GM18507 (cell line): ENCODE measurements around the gene KCNQ1.

Experiments
- DNase-seq: peaks from one replicate; pipeline ENCODE4 v3.0.0; 2011; ENCODE audit warnings: low read depth; ENCODE audit not compliant: insufficient read length; ENCODE audit errors: extremely low spot score
- FAIRE-seq: peaks from 2 replicates; lab custom pipeline; 2011; peaks lifted over from hg19 to GRCh38; lab: Jason Lieb, UNC

Gene KCNQ1

DNA sequence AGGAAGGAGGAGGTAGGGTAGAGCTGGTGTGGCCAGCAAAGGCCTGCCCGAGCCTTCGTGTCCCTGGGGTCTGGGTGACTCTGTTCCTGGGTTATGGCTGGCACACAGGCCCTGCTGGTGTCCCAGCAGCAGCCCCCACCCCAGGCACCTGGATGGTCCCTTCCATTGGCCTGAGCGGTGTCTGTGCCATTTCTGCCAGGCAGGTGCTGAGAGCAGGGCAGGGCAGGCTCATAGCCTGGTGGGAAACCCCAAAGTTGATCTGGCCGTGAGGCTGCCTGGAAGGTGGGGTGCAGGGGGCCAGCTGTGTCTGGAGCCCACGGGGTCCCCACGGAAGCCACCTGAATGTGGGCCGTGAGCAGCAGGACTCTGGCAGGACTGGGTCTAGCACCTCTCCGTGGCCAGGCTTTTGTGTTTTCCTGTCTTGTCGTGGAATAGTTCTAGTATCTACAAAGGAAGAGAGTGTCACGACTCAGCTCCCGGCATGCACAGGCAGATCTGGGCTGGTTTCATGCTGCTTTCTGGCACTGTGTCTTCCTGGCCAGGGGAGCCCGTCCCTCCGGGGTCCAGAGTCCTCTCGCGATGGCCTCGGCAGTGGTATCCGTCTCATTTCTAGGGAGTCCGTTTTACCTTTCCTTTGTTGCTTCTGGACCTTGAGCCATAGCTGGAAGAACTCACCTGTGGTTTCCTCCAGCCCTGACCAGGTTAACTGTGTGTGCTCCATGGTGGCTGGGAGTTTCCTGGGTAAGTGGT lies 83.7 kb downstream of the KCNQ1 start:
- no peak for DNase-seq
- no peak for FAIRE-seq

- DNase-seq (no peak), FAIRE-seq (no peak)
These were observed 84.4 kb downstream of the KCNQ1 start for GRCh38 chr11:2529173-2529572.

GRCh38 chr11:2529636-2530035 lies 84.8 kb downstream of the KCNQ1 start:
- FAIRE-seq (no peak), DNase-seq (no peak)

DNA sequence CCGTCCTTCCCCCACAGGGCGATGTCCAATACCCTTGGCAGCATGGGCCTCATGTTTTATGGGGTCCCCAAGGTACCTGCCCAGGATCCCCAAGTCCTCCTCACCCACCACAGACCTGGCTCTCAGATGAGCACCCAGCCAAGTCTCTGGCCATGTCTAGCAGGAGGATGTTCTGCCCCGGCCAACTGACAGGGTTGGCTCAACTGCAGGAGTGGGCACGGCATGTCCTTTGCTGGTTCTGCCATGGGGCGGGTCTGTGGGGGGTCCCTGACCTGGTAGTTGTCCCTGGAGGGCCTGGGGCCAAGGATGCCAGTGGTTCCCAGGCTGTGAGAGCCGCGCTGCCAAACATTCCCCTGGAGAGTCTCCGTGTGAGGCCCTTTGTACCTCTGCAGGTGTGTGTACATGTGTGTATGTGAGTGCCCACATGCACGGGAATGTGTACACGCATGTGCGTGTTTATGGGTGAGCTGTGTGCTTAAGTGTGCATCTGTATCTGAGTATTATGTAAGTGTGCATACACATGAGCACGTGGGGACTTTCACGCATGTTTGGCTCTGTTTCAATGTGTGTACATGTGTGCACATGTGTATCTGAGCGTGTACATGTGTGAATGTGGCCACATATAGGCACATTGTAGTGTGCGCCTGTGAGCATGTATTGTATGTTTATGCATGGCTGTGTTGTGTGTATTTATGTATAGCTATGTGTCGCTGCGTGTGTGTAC lies 85.5 kb downstream of the KCNQ1 start:
- FAIRE-seq (no peak), DNase-seq (no peak)

DNA sequence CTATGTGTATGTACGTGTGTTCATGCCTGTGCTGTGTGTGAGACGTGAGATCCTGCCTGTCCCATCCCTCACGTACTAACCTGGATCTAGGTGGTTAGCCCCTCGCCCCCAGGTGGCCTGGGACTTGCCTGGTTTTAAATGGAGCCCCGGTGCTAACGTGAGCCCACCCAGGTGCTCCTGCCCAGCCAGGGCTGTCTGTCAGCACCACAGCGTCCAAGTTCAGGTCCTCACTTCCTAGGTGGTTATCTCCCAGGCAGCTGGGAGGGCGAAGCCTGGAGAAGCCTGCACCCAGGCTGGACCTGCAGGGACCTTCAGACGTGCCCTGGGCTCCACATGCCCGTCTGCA lies 86.0 kb downstream of the KCNQ1 start:
- DNase-seq = no peak
- FAIRE-seq = no peak

- DNase-seq (peak; percentile 60), FAIRE-seq (peak; percentile 72)
These were observed 86.6 kb downstream of the KCNQ1 start for GRCh38 chr11:2531277-2531986.

DNA sequence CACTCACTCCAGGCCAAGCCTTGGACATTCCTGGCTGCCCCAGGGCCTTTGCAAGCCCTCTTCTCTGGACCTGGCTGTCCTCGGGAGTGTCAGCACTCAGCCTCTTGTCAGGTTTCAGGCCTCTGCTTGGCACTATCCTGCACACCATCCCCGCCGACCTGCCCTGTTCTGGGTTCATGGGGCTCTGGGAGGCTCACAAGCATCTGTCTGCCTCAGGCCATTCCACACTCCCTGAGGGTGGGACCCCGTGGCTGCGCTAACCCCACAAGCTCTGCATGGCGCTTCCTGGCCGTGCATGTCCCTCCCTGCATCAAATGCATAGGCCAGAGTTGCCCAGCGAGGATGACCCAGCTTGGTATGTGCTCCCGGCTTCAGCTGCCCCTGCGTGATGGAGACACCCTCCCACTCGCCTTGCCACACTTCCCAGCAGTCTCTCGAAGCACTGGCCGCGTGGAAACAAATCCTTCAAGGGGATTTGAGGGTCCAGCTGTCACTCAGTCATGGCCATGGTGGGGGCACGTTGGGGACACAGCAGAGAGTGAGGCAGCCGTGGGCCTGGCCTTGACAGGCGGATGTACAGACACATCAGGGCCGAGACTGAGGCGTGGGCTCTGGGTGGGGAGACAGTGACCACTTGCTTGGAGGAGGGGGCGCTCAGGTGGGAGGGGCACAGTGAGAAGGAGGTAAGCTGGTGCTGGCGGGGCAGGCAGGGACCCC lies 87.3 kb downstream of the KCNQ1 start:
- FAIRE-seq (no peak), DNase-seq (no peak)

GRCh38 chr11:2532704-2533586 lies 88.1 kb downstream of the KCNQ1 start:
- FAIRE-seq (peak; percentile 67), DNase-seq (peak; percentile 73)

DNA sequence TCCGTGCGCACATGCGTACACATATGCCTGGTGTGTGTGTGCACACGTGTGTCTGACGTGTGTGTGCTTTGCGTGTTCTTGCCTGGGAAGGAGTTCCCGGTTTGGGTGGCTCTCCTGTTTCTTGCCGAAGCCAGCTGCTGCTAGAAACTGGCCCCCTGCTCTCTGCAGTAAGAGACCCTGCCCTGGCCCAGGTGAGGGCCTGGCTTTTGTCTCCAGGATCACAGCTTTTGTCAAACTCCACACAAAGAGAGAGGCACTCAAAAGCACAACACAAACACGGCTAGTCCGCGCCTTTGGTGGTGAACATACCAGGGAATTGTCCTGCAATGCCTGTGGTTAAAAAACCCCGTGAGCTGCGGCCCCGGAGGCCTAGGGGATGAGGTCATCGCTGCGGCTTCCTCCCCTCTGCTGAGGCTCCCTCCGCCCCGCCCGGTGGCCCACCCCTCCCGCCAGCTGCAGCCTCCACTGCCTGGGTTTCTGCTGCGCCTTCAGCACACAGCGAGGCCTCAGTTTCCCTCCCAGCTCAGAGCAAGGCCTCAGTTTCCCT lies 88.9 kb downstream of the KCNQ1 start:
- FAIRE-seq (no peak), DNase-seq (no peak)

- no peak for DNase-seq
- FAIRE-seq = no peak
These were observed 89.5 kb downstream of the KCNQ1 start for GRCh38 chr11:2534134-2534956.

GRCh38 chr11:2534957-2535672 lies 90.3 kb downstream of the KCNQ1 start:
- DNase-seq (no peak), FAIRE-seq (no peak)

DNA sequence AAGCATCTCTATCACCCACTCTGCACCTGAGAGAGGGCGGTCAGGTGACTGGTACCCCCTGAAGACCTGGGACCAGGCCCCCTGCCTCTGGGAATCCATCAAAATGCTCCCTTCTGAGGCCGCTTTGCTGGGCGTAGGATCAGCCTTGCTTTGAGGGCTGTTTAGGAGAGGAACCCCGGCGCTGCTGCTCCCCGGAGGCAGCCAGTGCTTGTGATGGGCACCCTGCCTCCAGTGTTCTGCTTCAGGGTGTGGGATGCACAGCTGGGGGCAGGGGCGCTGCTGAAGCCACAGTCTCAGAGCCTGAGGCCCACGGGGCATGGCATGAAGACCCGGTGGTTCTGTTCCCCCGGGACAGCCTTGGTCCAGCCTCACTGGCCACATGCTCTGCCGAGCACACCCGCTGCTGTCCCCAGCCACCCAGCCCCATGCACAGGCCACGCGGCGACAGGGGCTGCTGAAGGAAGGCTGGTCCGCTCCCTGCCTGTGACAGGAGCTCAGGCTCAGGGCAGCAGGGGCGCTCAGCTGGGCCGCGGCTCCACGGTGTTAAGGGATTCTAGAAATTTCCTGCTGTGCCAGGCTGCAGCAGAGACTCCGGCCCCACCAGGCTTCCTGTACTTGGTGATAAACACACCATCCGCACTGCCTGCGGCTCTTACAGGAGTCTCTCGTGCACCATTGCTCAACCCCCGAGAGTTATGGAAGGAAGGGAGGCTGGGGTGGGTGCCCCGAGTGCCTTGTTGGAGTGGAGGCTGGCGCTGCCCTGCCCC lies 91.0 kb downstream of the KCNQ1 start:
- no peak for FAIRE-seq
- no peak for DNase-seq

- FAIRE-seq (no peak), DNase-seq (no peak)
These were observed 91.7 kb downstream of the KCNQ1 start for GRCh38 chr11:2536440-2536989.

GRCh38 chr11:2537010-2537705 lies 92.3 kb downstream of the KCNQ1 start:
- no peak for DNase-seq
- no peak for FAIRE-seq

DNA sequence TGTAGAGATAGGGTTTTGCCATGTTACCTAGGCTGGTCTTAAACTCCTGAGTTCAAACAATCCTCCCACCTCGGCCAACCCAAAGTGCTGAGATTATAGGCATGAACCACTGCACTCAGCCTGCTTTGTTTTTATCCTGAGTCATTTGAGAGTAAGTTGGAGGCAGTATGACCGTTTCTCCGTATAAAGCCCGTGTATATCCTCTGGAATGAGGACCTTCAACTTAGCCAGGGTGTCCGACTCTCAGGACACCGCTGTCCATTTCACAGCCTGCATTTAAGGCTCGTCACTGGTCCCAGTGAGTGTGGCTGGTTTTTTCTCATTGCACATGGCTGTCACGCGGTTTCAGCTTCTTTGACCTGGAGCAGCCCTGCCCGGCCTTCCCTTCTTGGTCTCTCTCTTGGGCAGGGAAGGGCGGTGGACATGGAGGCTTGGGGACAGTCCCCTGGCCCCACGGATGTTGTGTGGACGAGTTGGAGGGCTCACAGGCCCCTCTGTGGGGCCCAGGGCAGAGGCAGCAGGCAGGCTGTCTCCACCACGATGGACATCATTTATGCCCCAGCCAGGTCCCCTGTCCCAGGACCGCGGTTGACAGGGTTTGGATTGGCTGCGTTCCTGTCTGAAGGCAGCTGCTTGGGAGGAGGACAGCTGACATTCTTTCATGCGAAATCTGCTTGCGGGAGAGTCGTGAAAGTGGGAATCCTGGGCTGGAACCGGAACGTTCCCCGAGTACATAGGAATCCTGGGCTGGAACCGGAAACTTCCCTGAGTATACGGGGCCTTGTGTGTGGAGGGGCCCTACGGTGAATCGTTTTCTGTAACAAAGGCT lies 93.3 kb downstream of the KCNQ1 start:
- FAIRE-seq = no peak

More for the DNA sequence above, 93.3 kb downstream of the KCNQ1 start:
- no peak for DNase-seq
